KMS-11 (cell line): ENCODE data around the gene ANAPC5.

Experiments
- H2AFZ ChIP-seq: fragments of 200-600 bp; sonication (generic); 2 replicates; pipeline ENCODE4 v1.6.1; 2016; ENCODE audit warnings: antibody characterized with exemption, mixed run types, low read depth
- H3K27ac ChIP-seq: fragments of 200-600 bp; sonication (generic); 2 replicates; pipeline ENCODE4 v1.6.1; 2016; ENCODE audit warnings: mild to moderate bottlenecking, mixed run types
- H3K27me3 ChIP-seq: fragments of 200-600 bp; sonication (generic); 2 replicates; pipeline ENCODE4 v1.6.1; 2017; ENCODE audit warnings: mild to moderate bottlenecking, low read depth, mixed run types, moderate library complexity; ENCODE audit not compliant: insufficient read depth
- H3K36me3 ChIP-seq: fragments of 200-600 bp; sonication (generic); 2 replicates; pipeline ENCODE4 v1.6.1; 2017; ENCODE audit warnings: mild to moderate bottlenecking, mixed run types; ENCODE audit not compliant: insufficient read depth
- H3K4me1 ChIP-seq: fragments of 200-600 bp; sonication (generic); 2 replicates; pipeline ENCODE4 v1.6.1; 2016; ENCODE audit warnings: mild to moderate bottlenecking, low read depth, mixed run types; ENCODE audit not compliant: poor library complexity, severe bottlenecking
- H3K4me2 ChIP-seq: fragments of 200-600 bp; sonication (generic); 2 replicates; pipeline ENCODE4 v1.7.0; 2016; ENCODE audit warnings: mild to moderate bottlenecking, mixed run types
- H3K4me3 ChIP-seq: fragments of 200-600 bp; sonication (generic); IDR thresholded peaks from 2 replicates; pipeline ENCODE4 v1.6.1; 2017; ENCODE audit warnings: low read depth, low read length, mixed read lengths; ENCODE audit not compliant: insufficient read depth
- H3K79me2 ChIP-seq: fragments of 200-600 bp; sonication (generic); 2 replicates; pipeline ENCODE4 v1.6.1; 2016; ENCODE audit warnings: low read depth, mixed run types; ENCODE audit not compliant: insufficient read depth
- H3K9ac ChIP-seq: fragments of 200-600 bp; sonication (generic); 2 replicates; pipeline ENCODE4 v1.6.1; 2016; ENCODE audit warnings: mild to moderate bottlenecking, mixed run types
- H4K20me1 ChIP-seq: fragments of 200-600 bp; sonication (generic); 2 replicates; pipeline ENCODE4 v1.6.1; 2016; ENCODE audit warnings: mild to moderate bottlenecking, mixed run types; ENCODE audit not compliant: insufficient read depth
- CTCF ChIP-seq: fragments of 200-600 bp; sonication (generic); conservative IDR thresholded peaks from 2 replicates; pipeline ENCODE4 v1.6.1; 2017; ENCODE audit warnings: low read depth, mild to moderate bottlenecking, antibody characterized with exemption, low read length, moderate library complexity, mixed read lengths

The ANAPC5 gene

GRCh38 chr12:121288986-121289385 is 63.2 kb downstream of the ANAPC5 start:
- H4K20me1 ChIP-seq, result no peaks in the 10 kb centered on the region
- H3K4me2 ChIP-seq, result no peak overlapping the region
- H3K4me1 ChIP-seq, result peaks cover 11% of the 10 kb centered on the region
- no peak overlapping the region for H3K4me3 ChIP-seq
- H3K36me3 ChIP-seq, result no peaks in the 10 kb centered on the region
- no peak for TF ChIP-seq CTCF
- H3K9ac ChIP-seq, result no peak overlapping the region
- H3K79me2 ChIP-seq, result peaks cover 3% of the 10 kb centered on the region; the same call in 1 of the 2 replicates
- H2AFZ ChIP-seq, result no peak overlapping the region
- H3K27ac ChIP-seq, result no peak overlapping the region
- H3K27me3 ChIP-seq, result no peaks in the 10 kb centered on the region

GRCh38 chr12:121288158-121288845 is 63.9 kb downstream of the ANAPC5 start:
- Histone ChIP-seq H3K27ac (no peak overlapping the region), H3K4me3 (no peak overlapping the region), H3K4me2 (no peak overlapping the region), H2AFZ (no peak overlapping the region), H3K9ac (no peak overlapping the region), H3K27me3 (no peaks in the 10 kb centered on the region), H4K20me1 (no peaks in the 10 kb centered on the region), H3K4me1 (peaks cover 11% of the 10 kb centered on the region), H3K36me3 (no peaks in the 10 kb centered on the region), H3K79me2 (no peaks in the 10 kb centered on the region)
- no peak for TF ChIP-seq CTCF

GRCh38 chr12:121287267-121287954 is 64.8 kb downstream of the ANAPC5 start:
- Histone ChIP-seq H3K4me2 (no peak overlapping the region), H3K79me2 (no peaks in the 10 kb centered on the region), H3K27ac (no peak overlapping the region), H3K27me3 (no peaks in the 10 kb centered on the region), H3K36me3 (no peaks in the 10 kb centered on the region), H2AFZ (no peak overlapping the region), H4K20me1 (no peaks in the 10 kb centered on the region), H3K9ac (no peak overlapping the region), H3K4me3 (no peak overlapping the region), H3K4me1 (peaks cover 11% of the 10 kb centered on the region)
- no peak for TF ChIP-seq CTCF

GRCh38 chr12:121285856-121286255 is 66.4 kb downstream of the ANAPC5 start:
- Histone ChIP-seq H3K27me3 (no peaks in the 10 kb centered on the region), H4K20me1 (no peaks in the 10 kb centered on the region), H3K9ac (no peak overlapping the region), H3K27ac (no peak overlapping the region), H2AFZ (no peak overlapping the region), H3K79me2 (no peaks in the 10 kb centered on the region), H3K36me3 (no peaks in the 10 kb centered on the region), H3K4me2 (no peak overlapping the region), H3K4me1 (peaks cover 11% of the 10 kb centered on the region), H3K4me3 (no peak overlapping the region)
- TF ChIP-seq CTCF, result no peak
